NCI-H1930 (cell line): ENCODE measurements around the gene CNKSR3.

Experiments
- DNase-seq, 2 experiments: peaks; one replicate each; lab custom pipeline; 2025; lab: John Stamatoyannopoulos, UW

Gene CNKSR3

GRCh38 chr6:154479351-154479769, 31.1 kb downstream of the CNKSR3 start:
- no peak for DNase-seq

GRCh38 chr6:154478701-154479060, 31.8 kb downstream of the CNKSR3 start:
- DNase-seq, result no peak

GRCh38 chr6:154478021-154478700, 32.3 kb downstream of the CNKSR3 start:
- no peak for DNase-seq

GRCh38 chr6:154476494-154476893, 34.0 kb downstream of the CNKSR3 start:
- DNase-seq, result no peak

GRCh38 chr6:154474648-154475428, 35.6 kb downstream of the CNKSR3 start:
- DNase-seq, result no peak

GRCh38 chr6:154473324-154473723, 37.2 kb downstream of the CNKSR3 start:
- DNase-seq, result no peak

- no peak for DNase-seq
Measured at GRCh38 chr6:154471609-154472362, 38.7 kb downstream of the CNKSR3 start.

GRCh38 chr6:154469306-154469935, 41.1 kb downstream of the CNKSR3 start:
- DNase-seq, result no peak

GRCh38 chr6:154468760-154469159, 41.7 kb downstream of the CNKSR3 start:
- no peak for DNase-seq

GRCh38 chr6:154466971-154467679, 43.4 kb downstream of the CNKSR3 start:
- no peak for DNase-seq

GRCh38 chr6:154466139-154466538, 44.3 kb downstream of the CNKSR3 start:
- DNase-seq, result no peak

- DNase-seq, result no peak
Measured at GRCh38 chr6:154463573-154464419, 46.7 kb downstream of the CNKSR3 start.

- no peak for DNase-seq
Measured at GRCh38 chr6:154462425-154462824, 48.1 kb downstream of the CNKSR3 start.

- DNase-seq, result no peak
Measured at GRCh38 chr6:154461348-154461747, 49.1 kb downstream of the CNKSR3 start.

- no peak for DNase-seq
Measured at GRCh38 chr6:154460306-154461071, 50.0 kb downstream of the CNKSR3 start.

GRCh38 chr6:154459513-154459912, 51.0 kb downstream of the CNKSR3 start:
- no peak for DNase-seq

- DNase-seq, result no peak
Measured at GRCh38 chr6:154458565-154459470, 51.7 kb downstream of the CNKSR3 start.

- peak; percentile 27 to 42 for DNase-seq
Measured at GRCh38 chr6:154457881-154458284, 52.6 kb downstream of the CNKSR3 start.
